Thyroid gland (tissue), 4 donors: ENCODE results near the gene CPD.

ENCODE experiments used
- POLR2A ChIP-seq, 2 donors: fragments of 450-650 bp; IDR thresholded peaks; one replicate each; pipeline ENCODE4 v1.6.1; 2017; ENCODE audit warnings: antibody characterized with exemption in 2 of 2, mild to moderate bottlenecking in 2 of 2, moderate library complexity in 1 of 2
- TF ChIP-seq, protein P1 (sequence below), 6 experiments: fragments of 200-600 bp in 3 of 6; fragments of 450-650 bp in 3 of 6; sonication (generic) in 3 of 6; IDR thresholded peaks; one replicate each; pipeline ENCODE4 v1.5.1; 2016 to 2019; ENCODE audit warnings: antibody characterized with exemption in 6 of 6, mild to moderate bottlenecking in 2 of 6, inconsistent platforms in 1 of 6, moderate library complexity in 1 of 6

DNA sequence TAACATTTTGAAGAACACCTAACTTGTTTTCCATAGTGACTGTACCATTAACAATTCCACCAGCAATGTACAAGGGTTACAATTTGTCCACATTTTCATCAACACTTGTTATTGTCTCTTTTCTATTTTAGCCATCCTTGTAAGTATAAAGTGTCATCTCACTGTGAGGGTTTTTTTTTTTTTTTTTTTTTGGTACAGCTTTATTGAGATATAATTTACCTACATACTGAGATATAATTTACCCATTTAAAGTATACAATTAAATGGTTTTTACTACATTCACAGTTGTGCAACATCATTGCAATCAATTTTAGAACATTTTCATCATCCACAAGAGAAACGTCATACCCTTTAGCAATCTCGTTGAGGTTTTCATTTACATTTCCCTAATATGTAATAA, 27.0 kb upstream of the CPD start:
- TF ChIP-seq POLR2A (IDR thresholded peaks at IDR 0.05), result no peak
- TF ChIP-seq, protein P1, sequence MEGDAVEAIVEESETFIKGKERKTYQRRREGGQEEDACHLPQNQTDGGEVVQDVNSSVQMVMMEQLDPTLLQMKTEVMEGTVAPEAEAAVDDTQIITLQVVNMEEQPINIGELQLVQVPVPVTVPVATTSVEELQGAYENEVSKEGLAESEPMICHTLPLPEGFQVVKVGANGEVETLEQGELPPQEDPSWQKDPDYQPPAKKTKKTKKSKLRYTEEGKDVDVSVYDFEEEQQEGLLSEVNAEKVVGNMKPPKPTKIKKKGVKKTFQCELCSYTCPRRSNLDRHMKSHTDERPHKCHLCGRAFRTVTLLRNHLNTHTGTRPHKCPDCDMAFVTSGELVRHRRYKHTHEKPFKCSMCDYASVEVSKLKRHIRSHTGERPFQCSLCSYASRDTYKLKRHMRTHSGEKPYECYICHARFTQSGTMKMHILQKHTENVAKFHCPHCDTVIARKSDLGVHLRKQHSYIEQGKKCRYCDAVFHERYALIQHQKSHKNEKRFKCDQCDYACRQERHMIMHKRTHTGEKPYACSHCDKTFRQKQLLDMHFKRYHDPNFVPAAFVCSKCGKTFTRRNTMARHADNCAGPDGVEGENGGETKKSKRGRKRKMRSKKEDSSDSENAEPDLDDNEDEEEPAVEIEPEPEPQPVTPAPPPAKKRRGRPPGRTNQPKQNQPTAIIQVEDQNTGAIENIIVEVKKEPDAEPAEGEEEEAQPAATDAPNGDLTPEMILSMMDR (IDR thresholded peaks at IDR 0.05), result no peak
